GM20431 (cell line): ENCODE results near the gene C16orf74.

ENCODE experiments used
- in situ Hi-C: fragments of 300-500 bp; cut with MseI, MboI; formaldehyde crosslinking; loops from one replicate; pipeline ENCODE4 v1.15.0; 2020; ENCODE audit warnings: low sequenced_read_pairs; ENCODE audit not compliant: unreplicated experiment

The C16orf74 gene

GRCh38 chr16:85661740-85662481 is 89.0 kb downstream of the C16orf74 start:
- in situ Hi-C loops: no loop called here

- in situ Hi-C loops: no loop called here
Observed at GRCh38 chr16:85660843-85661739, 89.8 kb downstream of the C16orf74 start.

- in situ Hi-C loops: no loop called here
Observed at GRCh38 chr16:85659805-85660511, 90.9 kb downstream of the C16orf74 start.

- in situ Hi-C loops: no loop called here
Observed at GRCh38 chr16:85659336-85659735, 91.6 kb downstream of the C16orf74 start.

- in situ Hi-C loops: no loop called here
Observed at GRCh38 chr16:85658504-85659326, 92.2 kb downstream of the C16orf74 start.

- in situ Hi-C loops: no loop called here
Observed at GRCh38 chr16:85657996-85658395, 92.9 kb downstream of the C16orf74 start.
